B cell (primary cell): ENCODE measurements around the gene PASD1. TPM values are rescaled to one million over a fixed set of nuclear protein-coding genes. Genes with fewer than 3 reads are reported as not detected.

Source experiments
- ATAC-seq: fragments of 200-7000 bp; cut with Tn5 transposase; one replicate; pipeline ENCODE4 v1.10.0; 2021; ENCODE audit warnings: low read depth, mild to moderate bottlenecking, moderate number of reproducible peaks, moderate library complexity
- CTCF ChIA-PET: fragments of 350-600 bp; sonication (Branson Sonifier 250); formaldehyde crosslinking; loops from one replicate; lab custom pipeline; 2021; ENCODE audit warnings: antibody characterized with exemption, inconsistent platforms; lab: Charles Lee
- POLR2A ChIA-PET: fragments of 350-600 bp; sonication (Branson Sonifier 250); formaldehyde crosslinking; loops from one replicate; lab custom pipeline; 2021; ENCODE audit warnings: antibody characterized with exemption; lab: Charles Lee
- DNase-seq: peaks from one replicate; pipeline ENCODE4 v3.0.0; 2013
- H2AFZ ChIP-seq: 2 replicates; pipeline ENCODE4 v1.6.1; 2012; ENCODE audit warnings: mild to moderate bottlenecking, low read depth, low read length; ENCODE audit not compliant: insufficient read depth, poor library complexity, severe bottlenecking
- H3K27ac ChIP-seq, 2 donors: 1 replicate in 1 of 2; 2 replicates in 1 of 2; pipeline ENCODE4 v1.5.1; 2012 to 2013; ENCODE audit warnings: low read length in 2 of 2, mild to moderate bottlenecking in 2 of 2, moderate library complexity in 1 of 2
- H3K27me3 ChIP-seq, 4 experiments: fragments of 200-600 bp in 1 of 4; sonication (generic) in 1 of 4; replicated peaks in 1 of 4; 1 replicate in 2 of 4; 2 replicates in 2 of 4; pipeline versions ENCODE4 v1.6.1 to v1.7.0; 2013 to 2016; ENCODE audit warnings: low read length in 3 of 4, mild to moderate bottlenecking in 2 of 4, mixed read lengths in 1 of 4, moderate library complexity in 1 of 4; ENCODE audit not compliant: insufficient read depth in 4 of 4, control insufficient read depth in 3 of 4; ENCODE audit errors: control extremely low read depth in 1 of 4
- H3K36me3 ChIP-seq, 2 experiments: replicated peaks in 1 of 2; 1 replicate in 1 of 2; 2 replicates in 1 of 2; pipeline versions ENCODE4 v1.6.1 to v1.7.1; 2013; ENCODE audit warnings: low read length in 1 of 2; ENCODE audit not compliant: insufficient read depth in 2 of 2, control insufficient read depth in 1 of 2; ENCODE audit errors: control extremely low read depth in 1 of 2, extremely low read depth in 1 of 2
- H3K4me1 ChIP-seq, 2 donors: fragments of 200-600 bp in 1 of 2; sonication (generic) in 1 of 2; 1 replicate in 1 of 2; 2 replicates in 1 of 2; pipeline versions ENCODE4 v1.5.1 to v1.6.1; 2013 to 2017; ENCODE audit warnings: low read length in 2 of 2; ENCODE audit not compliant: control insufficient read depth in 2 of 2, insufficient read depth in 2 of 2
- H3K4me2 ChIP-seq: replicated peaks from 2 replicates; pipeline ENCODE3; 2012; ENCODE audit warnings: mild to moderate bottlenecking, low read depth, low read length; ENCODE audit not compliant: poor library complexity, severe bottlenecking
- H3K4me3 ChIP-seq, 5 experiments: fragments of 200-600 bp in 1 of 5; sonication (generic) in 1 of 5; 1 replicate in 3 of 5; 2 replicates in 2 of 5; pipeline versions ENCODE4 v1.5.1 to v1.7.0; 2011 to 2016; ENCODE audit warnings: low read length in 4 of 5, mild to moderate bottlenecking in 4 of 5, low read depth in 2 of 5, control low read depth in 1 of 5, moderate library complexity in 1 of 5; ENCODE audit not compliant: insufficient read depth in 1 of 5; ENCODE audit errors: control extremely low read depth in 1 of 5, extremely low read depth in 1 of 5
- H3K79me2 ChIP-seq: fragments of 200-600 bp; sonication (generic); one replicate; pipeline ENCODE4 v1.6.0; 2016; ENCODE audit warnings: low read length; ENCODE audit not compliant: control insufficient read depth, insufficient read depth
- H3K9ac ChIP-seq: fragments of 200-600 bp; sonication (generic); 2 replicates; pipeline ENCODE4 v1.6.1; 2017; ENCODE audit warnings: mild to moderate bottlenecking, low read length, moderate library complexity
- H3K9me3 ChIP-seq, 3 donors: one replicate each; pipeline versions ENCODE4 v1.6.1 to v1.7.1; 2013; ENCODE audit warnings: low read length in 2 of 3; ENCODE audit not compliant: control insufficient read depth in 2 of 3, insufficient read depth in 1 of 3; ENCODE audit errors: control extremely low read depth in 1 of 3
- H4K20me1 ChIP-seq: 2 replicates; pipeline ENCODE4 v1.6.0; 2012; ENCODE audit warnings: mild to moderate bottlenecking, low read length; ENCODE audit not compliant: insufficient read depth, control insufficient read depth, poor library complexity, severe bottlenecking
- H3K27ac Mint-ChIP-seq: one replicate; pipeline ENCODE4 v1.8.0; 2021; ENCODE audit warnings: mixed read lengths
- H3K27me3 Mint-ChIP-seq: one replicate; pipeline ENCODE4 v1.8.0; 2021; ENCODE audit warnings: mixed read lengths
- H3K4me1 Mint-ChIP-seq: one replicate; pipeline ENCODE4 v1.8.0; 2021; ENCODE audit warnings: mixed read lengths
- H3K4me3 Mint-ChIP-seq: one replicate; pipeline ENCODE4 v1.8.0; 2021; ENCODE audit warnings: mixed read lengths
- H3K9me3 Mint-ChIP-seq: one replicate; pipeline ENCODE4 v1.8.0; 2022; ENCODE audit warnings: mixed read lengths; ENCODE audit not compliant: insufficient read depth
- EZH2 ChIP-seq: IDR thresholded peaks from 2 replicates; pipeline ENCODE4 v1.6.1; 2012; ENCODE audit warnings: borderline replicate concordance, low read depth, mild to moderate bottlenecking, moderate library complexity, low read length; ENCODE audit not compliant: insufficient read depth, poor library complexity, severe bottlenecking
- WGBS: methylation state at CpG from one replicate; pipeline ENCODE4 v1.1.5; 2013; ENCODE audit warnings: missing lambda C conversion rate; ENCODE audit not compliant: insufficient coverage; 5-methylcytosine and 5-hydroxymethylcytosine counted together
- intact Hi-C: fragments of 100-400 bp; cut with micrococcal nuclease; formaldehyde crosslinking; loops from one replicate; pipeline ENCODE4 v1.10.0; 2022
- polyA plus RNA-seq: library from polyadenylated mRNA; depleted of rRNA; stranded (reverse); fragments of >200 nt; gene quantifications from 2 replicates; pipeline ENCODE4 v1.2.3, GENCODE V29; 2012
- total RNA-seq, 2 donors: library from RNA; stranded (reverse); fragments of 120-200 nt in 1 of 2; gene quantifications; 1 replicate in 1 of 2; 2 replicates in 1 of 2; pipeline versions ENCODE4 v1.2.3 to v1.2.4, GENCODE V29; 2013 to 2022
- TF ChIP-seq, protein P1 (sequence below): fragments of 200-600 bp; IDR thresholded peaks from one replicate; pipeline ENCODE4 v1.8.0; 2022; ENCODE audit warnings: antibody characterized with exemption, mild to moderate bottlenecking

The PASD1 gene
- total and polyA plus RNA-seq, 2 donors (not counting 1 experiment from before 2014, with no cell fraction given), result not detected

DNA sequence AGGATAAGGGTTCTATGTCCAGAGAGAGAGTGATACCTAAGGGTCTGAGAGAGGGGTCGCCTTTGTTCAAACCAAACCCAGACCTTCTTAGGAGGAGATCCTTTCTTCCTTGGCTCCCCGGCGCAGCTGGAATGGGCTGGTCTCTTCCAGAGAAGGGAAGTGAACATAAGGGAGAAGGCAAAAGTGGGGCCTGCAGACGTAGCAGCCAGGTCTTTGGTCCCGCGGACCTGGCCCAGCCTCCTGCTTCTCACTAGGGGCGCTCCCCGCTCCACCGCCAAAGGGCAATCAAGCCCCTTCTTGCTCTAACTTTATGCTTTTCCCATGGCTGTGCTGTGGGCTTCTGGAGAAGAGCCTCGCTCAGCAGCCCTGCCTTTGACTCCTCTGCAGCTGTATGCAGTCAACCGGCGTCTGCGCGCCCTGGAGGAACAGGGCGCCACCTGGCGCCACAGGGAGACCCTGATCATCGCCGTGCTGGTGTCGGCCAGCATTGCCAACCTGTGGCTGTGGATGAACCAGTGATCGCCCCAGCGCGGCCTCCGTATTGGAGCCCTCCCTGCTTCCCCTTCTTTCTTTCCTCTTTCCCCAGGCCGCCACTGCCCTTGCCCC lies 158.9 kb downstream of the PASD1 start:
- no peak overlapping the region for H2AFZ ChIP-seq
- H3K36me3 ChIP-seq, result no peaks in the 10 kb centered on the region
- H4K20me1 ChIP-seq, result no peaks in the 10 kb centered on the region
- H3K27me3 ChIP-seq, result no peaks in the 10 kb centered on the region
- H3K27ac Mint-ChIP-seq, result no peak overlapping the region
- ATAC-seq (no peak), DNase-seq (no peak)
- no peak for TF ChIP-seq EZH2
- TF ChIP-seq, protein P1, sequence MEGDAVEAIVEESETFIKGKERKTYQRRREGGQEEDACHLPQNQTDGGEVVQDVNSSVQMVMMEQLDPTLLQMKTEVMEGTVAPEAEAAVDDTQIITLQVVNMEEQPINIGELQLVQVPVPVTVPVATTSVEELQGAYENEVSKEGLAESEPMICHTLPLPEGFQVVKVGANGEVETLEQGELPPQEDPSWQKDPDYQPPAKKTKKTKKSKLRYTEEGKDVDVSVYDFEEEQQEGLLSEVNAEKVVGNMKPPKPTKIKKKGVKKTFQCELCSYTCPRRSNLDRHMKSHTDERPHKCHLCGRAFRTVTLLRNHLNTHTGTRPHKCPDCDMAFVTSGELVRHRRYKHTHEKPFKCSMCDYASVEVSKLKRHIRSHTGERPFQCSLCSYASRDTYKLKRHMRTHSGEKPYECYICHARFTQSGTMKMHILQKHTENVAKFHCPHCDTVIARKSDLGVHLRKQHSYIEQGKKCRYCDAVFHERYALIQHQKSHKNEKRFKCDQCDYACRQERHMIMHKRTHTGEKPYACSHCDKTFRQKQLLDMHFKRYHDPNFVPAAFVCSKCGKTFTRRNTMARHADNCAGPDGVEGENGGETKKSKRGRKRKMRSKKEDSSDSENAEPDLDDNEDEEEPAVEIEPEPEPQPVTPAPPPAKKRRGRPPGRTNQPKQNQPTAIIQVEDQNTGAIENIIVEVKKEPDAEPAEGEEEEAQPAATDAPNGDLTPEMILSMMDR, result no peak
- no peak overlapping the region for H3K4me3 Mint-ChIP-seq
- POLR2A ChIA-PET, result no interaction called here
- H3K27ac ChIP-seq, result no peak overlapping the region
- no peaks in the 10 kb centered on the region for H3K9me3 ChIP-seq
- no peaks in the 10 kb centered on the region for H3K79me2 ChIP-seq
- H3K4me1 Mint-ChIP-seq, result no peaks in the 10 kb centered on the region
- H3K4me3 ChIP-seq, result no peak overlapping the region
- no peak overlapping the region for H3K9ac ChIP-seq
- WGBS, result 89% methylated on average over 3 of the region's 24 CpGs
- no peak overlapping the region for H3K4me2 ChIP-seq
- no peaks in the 10 kb centered on the region for H3K9me3 Mint-ChIP-seq
- H3K4me1 ChIP-seq, result no peaks in the 10 kb centered on the region
- intact Hi-C loops, result no loop called here
- H3K27me3 Mint-ChIP-seq, result no peaks in the 10 kb centered on the region
- CTCF ChIA-PET, result no interaction called here

DNA sequence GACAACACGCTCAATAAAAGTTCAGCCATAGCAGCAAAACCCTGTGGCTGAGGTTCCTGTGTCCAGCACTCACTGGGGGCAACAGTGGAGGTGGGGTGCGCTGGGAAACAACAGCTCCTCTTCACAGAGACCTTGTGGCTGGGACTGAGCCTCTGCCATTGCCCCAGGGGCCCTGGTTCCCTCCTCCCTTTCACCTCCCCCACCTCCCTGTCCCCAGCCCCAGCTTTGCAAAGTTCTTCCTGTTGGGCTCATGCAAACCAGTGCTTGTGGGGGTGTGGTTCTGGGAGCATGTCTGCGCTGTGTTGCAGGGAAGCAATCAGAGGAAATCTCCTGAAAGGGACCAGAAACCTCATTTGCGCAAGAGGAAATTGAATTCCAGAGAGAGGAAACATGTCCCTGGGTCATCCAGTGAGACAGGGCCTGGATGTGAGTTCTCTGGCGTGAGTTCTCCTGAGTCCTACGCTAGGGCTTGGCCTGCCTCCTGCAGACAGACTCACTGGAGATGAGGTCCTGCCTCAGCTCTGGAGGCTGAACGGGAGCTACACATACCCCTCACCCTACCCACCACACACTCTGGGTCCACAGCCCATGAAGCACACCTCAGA lies 159.8 kb downstream of the PASD1 start:
- intact Hi-C loops, result no loop called here

More for the DNA sequence above, 159.8 kb downstream of the PASD1 start:
- Histone ChIP-seq H3K9ac (no peak overlapping the region), H2AFZ (no peak overlapping the region), H3K4me3 (no peak overlapping the region), H3K27ac (no peak overlapping the region), H3K9me3 (no peaks in the 10 kb centered on the region), H3K4me1 (no peaks in the 10 kb centered on the region), H3K27me3 (no peaks in the 10 kb centered on the region), H3K4me2 (no peak overlapping the region), H3K79me2 (no peaks in the 10 kb centered on the region), H3K36me3 (no peaks in the 10 kb centered on the region), H4K20me1 (no peaks in the 10 kb centered on the region)
- CTCF ChIA-PET, result no interaction called here
- TF ChIP-seq, protein P1, result no peak
- no peak for TF ChIP-seq EZH2
- Mint-ChIP-seq H3K4me1 (no peaks in the 10 kb centered on the region), H3K4me3 (no peak overlapping the region), H3K9me3 (no peaks in the 10 kb centered on the region), H3K27me3 (no peaks in the 10 kb centered on the region), H3K27ac (no peak overlapping the region)
- POLR2A ChIA-PET, result no interaction called here
- DNase-seq, result no peak
- ATAC-seq, result no peak
- 86% methylated on average over 1 of the region's 7 CpGs for WGBS
